Keratinocyte (primary cell): ENCODE measurements around the gene TLE1.

Source experiments
- EZH2 ChIP-seq: IDR thresholded peaks from one replicate; pipeline ENCODE4 v1.6.1; 2012; ENCODE audit warnings: inconsistent platforms, mild to moderate bottlenecking, low read length, moderate library complexity
- TF ChIP-seq, protein P1 (sequence below), 3 experiments: IDR thresholded peaks in 1 of 3; conservative IDR thresholded peaks in 1 of 3; optimal IDR thresholded peaks in 1 of 3; 2 replicates in 2 of 3; 3 replicates in 1 of 3; pipeline versions ENCODE3 to v1.5.1; 2011; ENCODE audit warnings: low read length in 3 of 3, mild to moderate bottlenecking in 3 of 3, moderate library complexity in 2 of 3, control low read depth in 1 of 3, inconsistent platforms in 1 of 3; ENCODE audit not compliant: insufficient read depth in 2 of 3; ENCODE audit errors: extremely low read depth in 1 of 3

DNA sequence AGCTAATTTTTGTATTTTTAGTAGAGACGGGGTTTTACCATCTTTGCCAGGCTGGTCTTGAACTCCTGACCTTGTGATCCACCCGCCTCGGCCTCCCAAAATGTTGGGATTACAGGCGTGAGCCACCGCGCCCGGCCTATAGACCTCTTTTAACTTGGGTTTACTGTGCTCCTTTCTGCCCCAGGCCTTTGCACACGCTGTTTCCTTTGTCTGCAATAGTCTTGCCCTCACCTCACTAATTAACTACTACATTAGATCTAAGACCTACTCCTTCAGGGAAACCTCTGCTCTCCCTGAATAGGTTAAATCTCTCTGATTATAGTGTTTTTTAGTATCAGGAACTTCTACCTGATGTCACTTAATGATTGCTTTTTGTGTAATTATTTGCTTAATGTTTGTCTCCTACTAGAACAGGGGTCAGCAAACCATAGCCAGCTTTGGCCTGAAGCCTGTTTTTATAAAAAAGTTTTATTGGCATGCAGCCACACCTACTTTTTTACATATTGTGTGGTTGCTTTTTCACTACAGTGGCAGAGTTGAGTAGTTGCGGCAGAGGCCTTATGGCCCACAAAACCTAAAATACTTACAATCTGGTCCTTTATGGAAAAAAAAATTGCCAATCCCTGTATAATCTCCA is 31.2 kb upstream of the TLE1 start:
- TF ChIP-seq, protein P1, sequence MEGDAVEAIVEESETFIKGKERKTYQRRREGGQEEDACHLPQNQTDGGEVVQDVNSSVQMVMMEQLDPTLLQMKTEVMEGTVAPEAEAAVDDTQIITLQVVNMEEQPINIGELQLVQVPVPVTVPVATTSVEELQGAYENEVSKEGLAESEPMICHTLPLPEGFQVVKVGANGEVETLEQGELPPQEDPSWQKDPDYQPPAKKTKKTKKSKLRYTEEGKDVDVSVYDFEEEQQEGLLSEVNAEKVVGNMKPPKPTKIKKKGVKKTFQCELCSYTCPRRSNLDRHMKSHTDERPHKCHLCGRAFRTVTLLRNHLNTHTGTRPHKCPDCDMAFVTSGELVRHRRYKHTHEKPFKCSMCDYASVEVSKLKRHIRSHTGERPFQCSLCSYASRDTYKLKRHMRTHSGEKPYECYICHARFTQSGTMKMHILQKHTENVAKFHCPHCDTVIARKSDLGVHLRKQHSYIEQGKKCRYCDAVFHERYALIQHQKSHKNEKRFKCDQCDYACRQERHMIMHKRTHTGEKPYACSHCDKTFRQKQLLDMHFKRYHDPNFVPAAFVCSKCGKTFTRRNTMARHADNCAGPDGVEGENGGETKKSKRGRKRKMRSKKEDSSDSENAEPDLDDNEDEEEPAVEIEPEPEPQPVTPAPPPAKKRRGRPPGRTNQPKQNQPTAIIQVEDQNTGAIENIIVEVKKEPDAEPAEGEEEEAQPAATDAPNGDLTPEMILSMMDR (optimal IDR thresholded peaks at IDR 0.05 in 1 of 3, IDR thresholded peaks at IDR 0.05 in 1 of 3, conservative IDR thresholded peaks at IDR 0.05 in 1 of 3; ENCODE audit: extremely low read depth in 1 of 3, insufficient read depth in 2 of 3, low read length in 3 of 3): no peak
- no peak for TF ChIP-seq EZH2
